Lung (tissue), 12 donors: ENCODE measurements around the gene NFATC1. TPM values are rescaled to one million over a fixed set of nuclear protein-coding genes. Genes with fewer than 3 reads are reported as not detected.

Experiments used
- ATAC-seq: fragments of 200-7000 bp; cut with Tn5 transposase; one replicate; pipeline ENCODE4 v1.9.1; 2020; ENCODE audit warnings: moderate number of reproducible peaks; ENCODE audit not compliant: insufficient read depth, low FRiP score
- DNase-seq, 3 donors: peaks; one replicate each; pipeline ENCODE4 v3.0.0-alpha.2; 2013 to 2017
- H3K27ac ChIP-seq, 2 donors: one replicate each; pipeline ENCODE4 v1.5.1; 2013; ENCODE audit warnings: mild to moderate bottlenecking in 2 of 2, moderate library complexity in 2 of 2, control low read depth in 1 of 2, inconsistent platforms in 1 of 2, low read depth in 1 of 2, low read length in 1 of 2
- H3K27me3 ChIP-seq, 3 donors: one replicate each; pipeline ENCODE4 v1.5.1; 2013; ENCODE audit warnings: low read length in 2 of 3; ENCODE audit not compliant: control insufficient read depth in 3 of 3, insufficient read depth in 3 of 3
- H3K36me3 ChIP-seq, 4 donors: one replicate each; pipeline ENCODE4 v1.5.1; 2013; ENCODE audit warnings: low read length in 4 of 4, mild to moderate bottlenecking in 1 of 4, moderate library complexity in 1 of 4; ENCODE audit not compliant: control insufficient read depth in 4 of 4, insufficient read depth in 4 of 4
- H3K4me1 ChIP-seq, 5 donors: one replicate each; pipeline ENCODE4 v1.5.1; 2013; ENCODE audit warnings: low read length in 5 of 5, mild to moderate bottlenecking in 2 of 5, moderate library complexity in 1 of 5; ENCODE audit not compliant: control insufficient read depth in 5 of 5, insufficient read depth in 5 of 5
- H3K4me3 ChIP-seq: one replicate; pipeline ENCODE4 v1.5.1; 2013; ENCODE audit warnings: mild to moderate bottlenecking, control low read depth, moderate library complexity
- H3K9ac ChIP-seq, 2 donors: one replicate each; pipeline ENCODE4 v1.5.1; 2013; ENCODE audit warnings: low read length in 2 of 2, control low read depth in 1 of 2; ENCODE audit not compliant: insufficient read depth in 1 of 2
- H3K9me3 ChIP-seq, 4 donors: one replicate each; pipeline ENCODE4 v1.5.1; 2013; ENCODE audit warnings: low read length in 3 of 4, mild to moderate bottlenecking in 1 of 4, moderate library complexity in 1 of 4; ENCODE audit not compliant: control insufficient read depth in 4 of 4, insufficient read depth in 3 of 4
- CTCF ChIP-seq: IDR thresholded peaks from 2 replicates; pipeline ENCODE4 v1.5.1; 2012; ENCODE audit warnings: mild to moderate bottlenecking; ENCODE audit errors: control extremely low read depth, extremely low read depth
- WGBS, 2 donors: extraction: QIAGEN DNeasy Blood & Tissue Kit; methylation state at CpG; one replicate each; pipeline ENCODE4 v1.1.7; 2013; 5-methylcytosine and 5-hydroxymethylcytosine counted together
- polyA plus RNA-seq, 2 donors: library from polyadenylated mRNA; stranded (reverse); fragments of 200-250 nt; gene quantifications; one replicate each; pipeline ENCODE4 v1.2.1, GENCODE V29; 2013
- total RNA-seq, 2 donors: library from RNA; depleted of rRNA in 1 of 2; stranded (reverse); fragments of >200 nt in 1 of 2; gene quantifications; one replicate each; pipeline ENCODE4 v1.2.1, GENCODE V29; 2014 to 2021
- donor health status: control.
- donor health status: control.
- donor health status: Bipolar disorder and iron deficiency.
- donor health status: healthy.
- donor health status: DM: yes; HTN: yes; CAD: no.

Gene NFATC1
- total and polyA plus RNA-seq, 4 donors, result 8.6 to 25.5 (median 12.9) TPM

- Histone ChIP-seq H3K27ac (no peak overlapping the region), H3K9me3 (no peaks in the 10 kb centered on the region), H3K4me3 (no peak overlapping the region), H3K4me1 (peaks cover 0 to 9% (median 0%) of the 10 kb centered on the region in 5 donors), H3K9ac (no peak overlapping the region), H3K27me3 (no peaks in the 10 kb centered on the region), H3K36me3 (peaks cover 0 to 34% (median 0%) of the 10 kb centered on the region in 4 donors)
- 94% methylated on average over 35 of the region's 35 CpGs for WGBS, 2 donors
- DNase-seq (no peak), ATAC-seq (no peak)
- no peak for TF ChIP-seq CTCF
These were observed 54.0 kb downstream of the NFATC1 start for GRCh38 chr18:79449551-79450288.

GRCh38 chr18:79450289-79451080, 54.8 kb downstream of the NFATC1 start:
- Histone ChIP-seq H3K4me3 (no peak overlapping the region), H3K4me1 (peaks cover 0 to 9% (median 0%) of the 10 kb centered on the region in 5 donors), H3K36me3 (peaks cover 0 to 36% (median 0%) of the 10 kb centered on the region in 4 donors), H3K9me3 (no peaks in the 10 kb centered on the region), H3K9ac (no peak overlapping the region), H3K27ac (no peak overlapping the region), H3K27me3 (no peaks in the 10 kb centered on the region)
- WGBS, 2 donors, result 94% methylated on average over 28 of the region's 28 CpGs
- no peak for DNase-seq
- TF ChIP-seq CTCF, result no peak
- no peak for ATAC-seq

- ATAC-seq (no peak), DNase-seq (no peak)
- no peak overlapping the region for H3K27ac ChIP-seq
- no peaks in the 10 kb centered on the region for H3K9me3 ChIP-seq
- 95% methylated on average over 45 of the region's 45 CpGs for WGBS, 2 donors
- TF ChIP-seq CTCF, result no peak
- H3K27me3 ChIP-seq, result no peaks in the 10 kb centered on the region
- peaks cover 0 to 38% (median 0%) of the 10 kb centered on the region in 4 donors for H3K36me3 ChIP-seq
- no peak overlapping the region for H3K9ac ChIP-seq
- no peak overlapping the region for H3K4me3 ChIP-seq
- H3K4me1 ChIP-seq, result peaks cover 0 to 9% (median 0%) of the 10 kb centered on the region in 5 donors
These were observed 55.8 kb downstream of the NFATC1 start for GRCh38 chr18:79451237-79452125.
